ENCODE measurements around the gene MRGPRE.

- no peak for TF ChIP-seq CTCF (optimal IDR thresholded peaks at IDR 0.05 in 1 of 3, IDR thresholded peaks at IDR 0.05 in 1 of 3, conservative IDR thresholded peaks at IDR 0.05 in 1 of 3; ENCODE audit: extremely low read depth in 1 of 3, insufficient read depth in 2 of 3, low read length in 3 of 3)
- TF ChIP-seq EZH2 (IDR thresholded peaks at IDR 0.05; ENCODE audit: low read length), result no peak
Measured at GRCh38 chr11:3190600-3190999, 41.6 kb downstream of the MRGPRE start.

Data from keratinocyte (primary cell).